SK-N-SH (cell line): ENCODE data around the gene AP4B1. TPM values are rescaled to one million over a fixed set of nuclear protein-coding genes. Genes with fewer than 3 reads are reported as not detected.
A peak's percentile ranks its signal among the peaks of the same experiment; 100 is the strongest.

ENCODE experiments used
- CTCF ChIA-PET: fragments of 300-600, 350-600 bp; formaldehyde crosslinking; extraction: SDS; loops from one replicate; lab custom pipeline; 2021; lab: Yijun Ruan, JAX
- POLR2A ChIA-PET: fragments of 350-600 bp; sonication (Branson Sonifier 250); formaldehyde crosslinking; extraction: SDS; loops from one replicate; lab custom pipeline; 2020; ENCODE audit warnings: antibody characterized with exemption, inconsistent platforms; lab: Yijun Ruan, JAX
- DNase-seq: peaks from one replicate; pipeline ENCODE4 v3.0.0; 2012
- H2AFZ ChIP-seq: fragments of 200-600 bp; sonication (generic); 2 replicates; pipeline ENCODE4 v1.8.1; 2016; ENCODE audit warnings: antibody characterized with exemption, mild to moderate bottlenecking, low read depth
- H3F3A ChIP-seq: fragments of 200-600 bp; sonication (generic); replicated peaks from 2 replicates; pipeline ENCODE3; 2016; ENCODE audit warnings: antibody characterized with exemption, mild to moderate bottlenecking; ENCODE audit not compliant: insufficient read depth
- H3K27ac ChIP-seq, 2 experiments: fragments of 200-500 bp in 1 of 2; fragments of 200-600 bp in 1 of 2; sonication (Bioruptor generic) in 1 of 2; sonication (generic), shearing (Covaris generic) in 1 of 2; 2 replicates each; pipeline versions ENCODE4 v1.5.1 to v1.6.1; 2014 to 2016; ENCODE audit warnings: low read depth in 2 of 2, inconsistent platforms in 1 of 2, low read length in 1 of 2, mild to moderate bottlenecking in 1 of 2, mixed read lengths in 1 of 2
- H3K27me3 ChIP-seq: fragments of 200-600 bp; sonication (generic), shearing (Covaris generic); 2 replicates; pipeline ENCODE4 v1.6.1; 2016; ENCODE audit warnings: mixed run types; ENCODE audit not compliant: insufficient read depth
- H3K36me3 ChIP-seq, 2 experiments: fragments of 200-500 bp in 1 of 2; fragments of 200-600 bp in 1 of 2; sonication (Bioruptor generic) in 1 of 2; sonication (generic) in 1 of 2; replicated peaks in 1 of 2; 2 replicates each; pipeline versions ENCODE3 to v1.5.1; 2014 to 2016; ENCODE audit warnings: low read length in 1 of 2, mild to moderate bottlenecking in 1 of 2; ENCODE audit not compliant: insufficient read depth in 2 of 2, control insufficient read depth in 1 of 2
- H3K4me1 ChIP-seq, 2 experiments: fragments of 200-500 bp in 1 of 2; fragments of 200-600 bp in 1 of 2; sonication (Bioruptor generic) in 1 of 2; sonication (generic), shearing (Covaris generic) in 1 of 2; 2 replicates each; pipeline versions ENCODE4 v1.5.1 to v1.6.1; 2014 to 2016; ENCODE audit warnings: low read depth in 1 of 2, low read length in 1 of 2, mixed run types in 1 of 2; ENCODE audit not compliant: insufficient read depth in 2 of 2, control insufficient read depth in 1 of 2
- H3K4me2 ChIP-seq: fragments of 200-600 bp; sonication (generic), shearing (Covaris generic); 2 replicates; pipeline ENCODE4 v1.6.1; 2017; ENCODE audit warnings: mixed run types
- H3K4me3 ChIP-seq, 2 experiments: fragments of 200-500 bp in 1 of 2; fragments of 200-600 bp in 1 of 2; sonication (Bioruptor generic) in 1 of 2; sonication (generic), shearing (Covaris generic) in 1 of 2; 2 replicates each; pipeline versions ENCODE4 v1.5.1 to v1.8.1; 2014 to 2016; ENCODE audit warnings: low read depth in 2 of 2, inconsistent platforms in 1 of 2, low read length in 1 of 2, mild to moderate bottlenecking in 1 of 2, mixed read lengths in 1 of 2, moderate library complexity in 1 of 2
- H3K79me2 ChIP-seq: fragments of 200-600 bp; sonication (generic); 2 replicates; pipeline ENCODE4 v1.8.1; 2017; ENCODE audit warnings: mild to moderate bottlenecking; ENCODE audit not compliant: insufficient read depth
- H3K9ac ChIP-seq: fragments of 200-600 bp; sonication (generic); 2 replicates; pipeline ENCODE4 v1.6.1; 2017; ENCODE audit warnings: mixed run types
- H3K9me2 ChIP-seq: fragments of 200-600 bp; sonication (generic); 2 replicates; pipeline ENCODE4 v1.6.1; 2017; ENCODE audit warnings: mixed run types
- H3K9me3 ChIP-seq: fragments of 200-600 bp; sonication (generic); 2 replicates; pipeline ENCODE4 v1.6.1; 2017; ENCODE audit warnings: mixed run types, mild to moderate bottlenecking, moderate library complexity
- H4K20me1 ChIP-seq: fragments of 200-600 bp; sonication (generic); 2 replicates; pipeline ENCODE4 v1.6.1; 2017; ENCODE audit warnings: mild to moderate bottlenecking, mixed run types; ENCODE audit not compliant: insufficient read depth
- CHD2 ChIP-seq: fragments of 150-350 bp; IDR thresholded peaks from 2 replicates; pipeline ENCODE4 v1.6.1; 2018; ENCODE audit warnings: low read length; ENCODE audit not compliant: partially characterized antibody
- ELF1 ChIP-seq: IDR thresholded peaks from 2 replicates; pipeline ENCODE4 v1.4.0; 2012
- FOSL2 ChIP-seq: IDR thresholded peaks from 2 replicates; pipeline ENCODE4 v1.4.0; 2012; ENCODE audit warnings: low read depth, mild to moderate bottlenecking, moderate library complexity, borderline replicate concordance
- FOXM1 ChIP-seq: IDR thresholded peaks from 2 replicates; pipeline ENCODE4 v1.4.0; 2012; ENCODE audit warnings: low read depth, mild to moderate bottlenecking
- MXI1 ChIP-seq: IDR thresholded peaks from 2 replicates; pipeline ENCODE4 v1.6.1; 2012; ENCODE audit warnings: mild to moderate bottlenecking, low read depth, low read length, improper control_type of control experiment
- NFIC ChIP-seq: IDR thresholded peaks from 2 replicates; pipeline ENCODE4 v1.4.0; 2012; ENCODE audit warnings: borderline replicate concordance
- POLR2AphosphoS5 ChIP-seq: IDR thresholded peaks from 2 replicates; pipeline ENCODE4 v1.6.1; 2012; ENCODE audit warnings: low read depth, low read length
- RCOR1 ChIP-seq: fragments of 150-350 bp; IDR thresholded peaks from 2 replicates; pipeline ENCODE4 v1.6.1; 2017; ENCODE audit warnings: antibody characterized with exemption, low read length
- RFX5 ChIP-seq: IDR thresholded peaks from 2 replicates; pipeline ENCODE4 v1.6.1; 2012; ENCODE audit warnings: mild to moderate bottlenecking, improper control_type of control experiment, low read length
- TCF12 ChIP-seq: IDR thresholded peaks from 2 replicates; pipeline ENCODE4 v1.4.0; 2012
- YY1 ChIP-seq: IDR thresholded peaks from 2 replicates; pipeline ENCODE4 v1.4.0; 2012; ENCODE audit warnings: low read depth, mild to moderate bottlenecking
- WGBS: methylation state at CpG from one replicate; pipeline ENCODE4 v1.1.6; 2017; ENCODE audit warnings: low lambda C conversion rate; 5-methylcytosine and 5-hydroxymethylcytosine counted together
- polyA plus RNA-seq, 3 experiments: library from polyadenylated mRNA; depleted of rRNA; stranded (reverse); fragments of >200 nt; gene quantifications; 2 replicates each; pipeline ENCODE4 v1.2.3, GENCODE V29; 2012
- TF ChIP-seq, protein P1 (sequence below): IDR thresholded peaks from 2 replicates; pipeline ENCODE4 v1.6.1; 2012; ENCODE audit warnings: mild to moderate bottlenecking, low read depth, low read length, moderate library complexity
- TF ChIP-seq, protein P2 (sequence below): IDR thresholded peaks from 2 replicates; pipeline ENCODE4; 2012
- TF ChIP-seq, protein P3 (sequence below): IDR thresholded peaks from 2 replicates; pipeline ENCODE4 v1.4.0; 2012; ENCODE audit warnings: low read depth, borderline replicate concordance
- TF ChIP-seq, protein P4 (sequence below): fragments of 150-350 bp; IDR thresholded peaks from 2 replicates; pipeline ENCODE4 v1.6.1; 2016; ENCODE audit warnings: mild to moderate bottlenecking, low read depth, low read length

Gene AP4B1
- polyA plus RNA-seq, 1 of the 3 experiments (the other 2 are of a cell fraction), result 11.5 TPM

DNA sequence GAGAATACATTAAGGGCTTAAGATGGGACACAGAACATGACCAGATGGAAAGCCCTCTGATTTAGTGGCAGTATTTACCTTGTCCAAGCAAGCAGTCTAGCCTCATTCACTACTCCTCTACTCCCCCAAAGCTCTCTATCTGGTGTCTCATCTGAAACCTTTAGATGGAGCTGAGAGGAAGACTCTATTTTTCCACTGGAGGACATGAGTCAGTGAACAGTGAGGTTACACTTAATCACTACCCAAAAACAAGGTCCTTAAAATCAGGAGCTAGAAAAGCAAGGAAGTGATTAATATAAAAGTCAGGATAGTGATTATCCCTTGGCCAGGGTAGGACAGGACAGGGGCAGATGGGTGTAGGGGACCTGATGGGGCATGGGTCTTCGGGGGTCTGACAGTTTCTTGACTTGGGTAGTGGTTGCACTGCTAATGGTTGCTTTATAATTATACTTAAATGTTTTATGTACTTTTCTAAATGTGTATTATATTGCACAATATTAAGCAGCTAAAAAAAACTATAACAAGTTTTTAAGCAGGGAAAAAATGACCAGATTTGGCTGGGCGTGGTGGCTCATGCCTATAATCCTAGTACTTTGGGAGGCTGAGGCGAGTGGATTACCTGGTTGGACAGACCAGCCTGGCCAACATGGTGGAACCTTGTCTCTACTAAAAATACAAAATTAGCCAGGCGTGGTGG lies 36.1 kb downstream of the AP4B1 start:
- Histone ChIP-seq H3K9ac (no peak overlapping the region), H3F3A (no peaks in the 10 kb centered on the region), H3K9me2 (no peaks in the 10 kb centered on the region), H3K4me1 (peaks cover 0 to 16% of the 10 kb centered on the region in 2 experiments; a peak in 1 of 4 replicates), H3K27ac (peak overlapping the region in 1 of 2 experiments; percentile 47; a peak in 2 of 4 replicates), H3K36me3 (no peaks in the 10 kb centered on the region), H3K79me2 (no peaks in the 10 kb centered on the region), H3K4me3 (no peak overlapping the region), H3K27me3 (no peaks in the 10 kb centered on the region), H3K4me2 (peak overlapping the region; percentile 32; the same call in 1 of the 2 replicates), H2AFZ (peak overlapping the region; percentile 75), H3K9me3 (no peaks in the 10 kb centered on the region), H4K20me1 (no peaks in the 10 kb centered on the region)
- ChIA-PET POLR2A (no interaction called here), CTCF (interaction anchor here (0.8 to 1.0 kb wide), 2 partner anchors 16 to 110 kb away, joined by 3 read pairs; partner anchors contain the start of gene OLFML3)
- TF ChIP-seq, protein P1, sequence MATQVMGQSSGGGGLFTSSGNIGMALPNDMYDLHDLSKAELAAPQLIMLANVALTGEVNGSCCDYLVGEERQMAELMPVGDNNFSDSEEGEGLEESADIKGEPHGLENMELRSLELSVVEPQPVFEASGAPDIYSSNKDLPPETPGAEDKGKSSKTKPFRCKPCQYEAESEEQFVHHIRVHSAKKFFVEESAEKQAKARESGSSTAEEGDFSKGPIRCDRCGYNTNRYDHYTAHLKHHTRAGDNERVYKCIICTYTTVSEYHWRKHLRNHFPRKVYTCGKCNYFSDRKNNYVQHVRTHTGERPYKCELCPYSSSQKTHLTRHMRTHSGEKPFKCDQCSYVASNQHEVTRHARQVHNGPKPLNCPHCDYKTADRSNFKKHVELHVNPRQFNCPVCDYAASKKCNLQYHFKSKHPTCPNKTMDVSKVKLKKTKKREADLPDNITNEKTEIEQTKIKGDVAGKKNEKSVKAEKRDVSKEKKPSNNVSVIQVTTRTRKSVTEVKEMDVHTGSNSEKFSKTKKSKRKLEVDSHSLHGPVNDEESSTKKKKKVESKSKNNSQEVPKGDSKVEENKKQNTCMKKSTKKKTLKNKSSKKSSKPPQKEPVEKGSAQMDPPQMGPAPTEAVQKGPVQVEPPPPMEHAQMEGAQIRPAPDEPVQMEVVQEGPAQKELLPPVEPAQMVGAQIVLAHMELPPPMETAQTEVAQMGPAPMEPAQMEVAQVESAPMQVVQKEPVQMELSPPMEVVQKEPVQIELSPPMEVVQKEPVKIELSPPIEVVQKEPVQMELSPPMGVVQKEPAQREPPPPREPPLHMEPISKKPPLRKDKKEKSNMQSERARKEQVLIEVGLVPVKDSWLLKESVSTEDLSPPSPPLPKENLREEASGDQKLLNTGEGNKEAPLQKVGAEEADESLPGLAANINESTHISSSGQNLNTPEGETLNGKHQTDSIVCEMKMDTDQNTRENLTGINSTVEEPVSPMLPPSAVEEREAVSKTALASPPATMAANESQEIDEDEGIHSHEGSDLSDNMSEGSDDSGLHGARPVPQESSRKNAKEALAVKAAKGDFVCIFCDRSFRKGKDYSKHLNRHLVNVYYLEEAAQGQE, result no peak
- TF ChIP-seq ELF1 (no peak), FOXM1 (no peak), FOSL2 (peak; percentile 19; the same call in 1 of the 2 replicates), MXI1 (no peak)
- TF ChIP-seq, protein P2, sequence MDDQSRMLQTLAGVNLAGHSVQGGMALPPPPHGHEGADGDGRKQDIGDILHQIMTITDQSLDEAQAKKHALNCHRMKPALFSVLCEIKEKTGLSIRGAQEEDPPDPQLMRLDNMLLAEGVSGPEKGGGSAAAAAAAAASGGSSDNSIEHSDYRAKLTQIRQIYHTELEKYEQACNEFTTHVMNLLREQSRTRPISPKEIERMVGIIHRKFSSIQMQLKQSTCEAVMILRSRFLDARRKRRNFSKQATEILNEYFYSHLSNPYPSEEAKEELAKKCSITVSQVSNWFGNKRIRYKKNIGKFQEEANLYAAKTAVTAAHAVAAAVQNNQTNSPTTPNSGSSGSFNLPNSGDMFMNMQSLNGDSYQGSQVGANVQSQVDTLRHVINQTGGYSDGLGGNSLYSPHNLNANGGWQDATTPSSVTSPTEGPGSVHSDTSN, result no peak
- DNase-seq, result no peak
- WGBS, result 88% methylated on average over 4 of the region's 4 CpGs

DNA sequence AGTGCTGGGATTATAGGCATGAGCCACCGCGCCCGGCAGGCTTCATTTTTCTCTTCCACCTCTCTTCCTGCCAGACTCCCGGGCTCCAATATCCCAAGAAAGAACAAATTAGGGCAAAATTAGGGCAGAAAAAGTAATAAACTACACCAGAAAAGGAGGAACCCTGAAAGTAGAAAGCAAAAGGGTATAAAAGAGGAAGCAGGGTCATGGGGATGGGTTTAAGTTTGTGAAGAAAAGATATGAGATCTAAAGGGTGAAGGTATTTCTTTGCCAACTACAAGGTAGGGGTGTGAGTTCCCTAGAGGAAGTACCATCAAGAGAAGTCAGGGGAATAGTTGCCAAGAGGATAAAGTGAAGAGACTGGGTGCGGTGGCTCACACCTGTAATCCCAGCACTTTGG lies 43.0 kb downstream of the AP4B1 start:
- H3F3A ChIP-seq, result peaks cover 4% of the 10 kb centered on the region
- no peaks in the 10 kb centered on the region for H3K36me3 ChIP-seq
- H4K20me1 ChIP-seq, result no peaks in the 10 kb centered on the region
- H2AFZ ChIP-seq, result peak overlapping the region; percentile 80
- 84% methylated on average over 5 of the region's 5 CpGs for WGBS
- peaks cover 0 to 26% of the 10 kb centered on the region in 2 experiments; a peak in 2 of 4 replicates for H3K4me1 ChIP-seq
- ChIA-PET POLR2A (no interaction called here), CTCF (no interaction called here)
- no peaks in the 10 kb centered on the region for H3K27me3 ChIP-seq
- peak overlapping the region; percentile 57 for H3K4me2 ChIP-seq
- no peak overlapping the region for H3K9ac ChIP-seq
- H3K4me3 ChIP-seq, result no peak overlapping the region
- H3K79me2 ChIP-seq, result no peaks in the 10 kb centered on the region
- no peak for DNase-seq
- no peaks in the 10 kb centered on the region for H3K9me3 ChIP-seq
- H3K9me2 ChIP-seq, result no peaks in the 10 kb centered on the region
- H3K27ac ChIP-seq, result peak overlapping the region in 1 of 2 experiments; percentile 88; a peak in 2 of 4 replicates
- TF ChIP-seq RCOR1, result no peak
- no peak for TF ChIP-seq NFIC
- no peak for TF ChIP-seq YY1
- no peak for TF ChIP-seq RFX5
- TF ChIP-seq ELF1, result no peak
- TF ChIP-seq CHD2, result no peak
- no peak for TF ChIP-seq POLR2AphosphoS5
- TF ChIP-seq, protein P3, sequence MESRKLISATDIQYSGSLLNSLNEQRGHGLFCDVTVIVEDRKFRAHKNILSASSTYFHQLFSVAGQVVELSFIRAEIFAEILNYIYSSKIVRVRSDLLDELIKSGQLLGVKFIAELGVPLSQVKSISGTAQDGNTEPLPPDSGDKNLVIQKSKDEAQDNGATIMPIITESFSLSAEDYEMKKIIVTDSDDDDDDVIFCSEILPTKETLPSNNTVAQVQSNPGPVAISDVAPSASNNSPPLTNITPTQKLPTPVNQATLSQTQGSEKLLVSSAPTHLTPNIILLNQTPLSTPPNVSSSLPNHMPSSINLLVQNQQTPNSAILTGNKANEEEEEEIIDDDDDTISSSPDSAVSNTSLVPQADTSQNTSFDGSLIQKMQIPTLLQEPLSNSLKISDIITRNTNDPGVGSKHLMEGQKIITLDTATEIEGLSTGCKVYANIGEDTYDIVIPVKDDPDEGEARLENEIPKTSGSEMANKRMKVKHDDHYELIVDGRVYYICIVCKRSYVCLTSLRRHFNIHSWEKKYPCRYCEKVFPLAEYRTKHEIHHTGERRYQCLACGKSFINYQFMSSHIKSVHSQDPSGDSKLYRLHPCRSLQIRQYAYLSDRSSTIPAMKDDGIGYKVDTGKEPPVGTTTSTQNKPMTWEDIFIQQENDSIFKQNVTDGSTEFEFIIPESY, result no peak
- TF ChIP-seq, protein P4, sequence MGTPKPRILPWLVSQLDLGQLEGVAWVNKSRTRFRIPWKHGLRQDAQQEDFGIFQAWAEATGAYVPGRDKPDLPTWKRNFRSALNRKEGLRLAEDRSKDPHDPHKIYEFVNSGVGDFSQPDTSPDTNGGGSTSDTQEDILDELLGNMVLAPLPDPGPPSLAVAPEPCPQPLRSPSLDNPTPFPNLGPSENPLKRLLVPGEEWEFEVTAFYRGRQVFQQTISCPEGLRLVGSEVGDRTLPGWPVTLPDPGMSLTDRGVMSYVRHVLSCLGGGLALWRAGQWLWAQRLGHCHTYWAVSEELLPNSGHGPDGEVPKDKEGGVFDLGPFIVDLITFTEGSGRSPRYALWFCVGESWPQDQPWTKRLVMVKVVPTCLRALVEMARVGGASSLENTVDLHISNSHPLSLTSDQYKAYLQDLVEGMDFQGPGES, result no peak
- TF ChIP-seq TCF12, result no peak
- TF ChIP-seq, protein P1, result no peak
